Erythroblast (primary cell): Measurements from ENCODE around the gene MAD1L1.
A peak's percentile ranks its signal among the peaks of the same experiment; 100 is the strongest.
"Not testable (repeated sequence)": the region's sequence is repeated elsewhere in the genome, so short reads cannot be mapped to it uniquely, and the experiment has no call there.

Experiments
- DNase-seq, 2 experiments: peaks; one replicate each; lab custom pipeline; 2025; lab: John Stamatoyannopoulos, UW
- GATA1 ChIP-seq: IDR thresholded peaks from 2 replicates; pipeline ENCODE4 v1.6.1; 2011; ENCODE audit warnings: low read depth, mild to moderate bottlenecking, control low read depth, low read length, moderate library complexity
- POLR2A ChIP-seq: IDR thresholded peaks from 2 replicates; pipeline ENCODE4 v1.6.1; 2011; ENCODE audit warnings: mild to moderate bottlenecking, low read length

MAD1L1 gene

DNA sequence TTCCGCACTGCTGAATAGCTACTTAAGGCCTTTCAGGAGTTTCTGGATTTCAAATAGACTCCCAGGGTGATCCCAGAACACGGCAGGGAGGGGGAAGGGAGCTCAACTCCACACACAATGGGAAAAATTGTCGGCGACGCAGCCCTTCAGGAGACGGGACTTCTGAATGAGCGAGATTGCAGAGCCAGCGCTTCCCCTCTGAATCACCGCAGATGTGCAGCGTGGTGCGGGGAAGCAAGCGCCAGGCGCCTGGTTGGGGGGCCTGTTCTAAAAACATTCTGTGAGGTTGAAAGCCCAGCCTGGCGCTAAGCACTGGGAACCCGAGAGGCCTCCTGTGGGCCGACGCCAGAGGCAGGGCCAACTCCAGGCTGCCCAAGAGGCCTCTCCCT lies 163.3 kb downstream of the MAD1L1 start:
- no peak for DNase-seq
- TF ChIP-seq GATA1 (no peak), POLR2A (no peak)

DNA sequence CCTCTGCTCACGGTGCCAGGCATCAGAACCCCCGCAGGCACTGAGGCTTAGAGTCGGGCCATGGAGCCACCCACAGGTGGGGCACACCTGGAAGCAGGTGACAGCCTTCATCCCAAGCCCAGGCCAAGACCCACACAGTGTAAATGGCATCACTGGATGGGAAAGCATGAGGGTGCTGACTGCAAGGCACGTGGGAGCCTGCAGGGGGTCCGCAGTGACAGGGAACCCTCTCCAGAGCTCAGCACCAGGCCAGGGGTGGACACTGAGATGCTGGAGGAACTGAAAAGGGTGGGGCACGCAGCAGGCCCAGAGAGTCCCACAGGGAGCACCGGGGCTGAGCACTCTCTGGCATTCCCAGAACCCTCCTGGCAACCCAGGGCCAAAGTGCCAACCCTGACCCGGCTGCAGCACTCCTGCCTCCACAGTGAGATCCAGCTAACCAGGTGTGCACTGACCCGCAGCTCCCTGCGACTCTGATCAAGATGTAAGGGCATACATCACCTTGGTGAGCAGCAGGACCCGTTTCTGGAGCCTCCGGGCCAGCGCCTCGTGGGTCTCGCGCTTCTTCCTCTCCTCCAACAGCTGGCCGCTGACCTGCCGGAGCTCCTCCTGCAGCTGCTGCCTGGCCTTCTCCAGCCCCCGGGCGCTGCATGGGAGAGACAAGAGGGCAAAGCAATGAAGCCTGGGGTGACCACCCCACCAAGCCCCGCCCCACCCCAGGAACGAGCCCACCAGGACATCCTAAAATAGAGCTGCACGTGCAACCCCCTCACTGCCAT lies 163.9 kb downstream of the MAD1L1 start:
- no peak for TF ChIP-seq GATA1
- no peak for TF ChIP-seq POLR2A
- no peak for DNase-seq

DNA sequence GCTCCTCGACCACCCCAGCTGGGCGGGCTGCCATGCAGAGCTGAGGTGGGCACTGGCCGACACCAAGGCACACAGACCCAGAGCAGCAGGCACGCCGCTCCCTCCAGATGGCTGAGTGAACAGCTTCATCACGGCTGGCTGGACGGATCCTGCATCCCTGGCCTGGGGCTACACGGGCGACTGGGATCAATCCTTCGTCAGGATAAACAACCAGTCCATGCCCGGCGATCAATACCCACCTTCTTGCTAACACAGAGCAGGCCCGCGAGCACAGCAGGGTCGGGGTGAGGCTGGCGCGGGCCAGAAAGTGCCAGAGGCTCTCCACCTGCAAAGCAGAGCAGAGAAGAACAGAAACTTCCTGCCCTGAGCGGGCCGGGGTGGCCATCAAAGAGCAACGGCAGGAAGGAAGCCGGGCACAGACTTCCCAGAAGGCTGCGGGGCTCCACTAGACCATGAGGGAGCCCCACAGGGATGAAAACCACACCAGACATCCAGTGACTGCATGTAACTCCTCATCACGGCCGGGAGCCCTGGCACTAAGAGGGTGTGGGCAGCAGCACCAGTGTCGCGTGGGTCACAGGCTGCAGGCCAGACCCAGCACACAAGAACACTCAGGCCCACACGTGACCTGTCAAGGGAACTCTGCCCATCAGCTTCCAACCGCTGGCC lies 166.4 kb downstream of the MAD1L1 start:
- TF ChIP-seq GATA1 (no peak), POLR2A (no peak)
- DNase-seq = no peak

DNA sequence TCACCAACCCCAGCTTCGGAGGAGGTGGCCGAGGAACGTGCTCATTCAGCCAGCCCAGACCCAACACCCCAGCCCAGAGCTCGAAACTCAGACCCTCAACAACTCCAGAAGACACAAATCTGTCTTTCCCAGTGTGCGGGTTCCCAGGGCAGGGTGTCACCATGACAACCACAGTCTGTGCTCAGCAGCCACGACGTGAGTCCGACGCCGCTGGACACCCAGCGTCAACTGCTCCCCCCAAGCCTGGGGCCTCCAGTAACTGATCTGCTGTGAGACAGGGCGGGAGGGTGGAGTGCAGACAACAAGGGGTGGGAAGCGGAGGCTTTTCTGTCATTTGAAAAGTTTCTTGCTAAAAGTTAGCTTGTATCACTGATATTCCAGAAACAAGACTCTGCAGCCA lies 167.2 kb downstream of the MAD1L1 start:
- no peak for TF ChIP-seq GATA1
- no peak for TF ChIP-seq POLR2A
- DNase-seq = no peak

DNA sequence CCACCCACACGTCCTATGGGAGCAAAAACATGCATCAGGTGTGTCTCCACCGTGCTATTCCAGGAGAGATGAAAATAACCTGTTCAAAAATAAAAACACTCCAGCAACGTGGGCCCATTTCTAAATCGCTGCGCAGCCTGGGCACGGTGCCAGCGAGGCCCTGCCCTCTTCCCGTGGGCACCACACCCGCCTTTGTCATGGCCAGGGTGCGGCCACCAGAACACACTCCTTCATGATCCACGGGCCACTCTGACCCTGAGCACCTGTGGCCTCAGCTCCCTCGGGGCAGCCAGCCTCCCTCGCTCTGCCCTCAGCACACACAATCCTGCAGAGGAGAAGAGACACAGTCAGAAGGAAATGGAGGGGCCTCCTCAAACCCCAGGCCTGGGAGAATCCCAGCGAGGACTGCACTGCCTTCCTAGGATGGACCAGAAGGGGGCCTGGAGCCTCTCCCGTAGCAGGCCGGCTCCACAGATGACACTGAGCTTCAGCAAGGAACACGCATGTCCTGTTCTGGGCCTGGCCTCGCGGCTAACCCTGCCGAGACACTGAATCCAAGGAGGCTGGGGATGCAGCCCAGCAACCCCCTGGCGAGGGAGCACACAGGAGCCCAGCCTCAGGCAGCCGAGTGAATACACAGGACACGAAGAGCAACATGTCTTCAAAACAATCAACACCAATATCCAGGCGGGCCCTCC lies 169.0 kb downstream of the MAD1L1 start:
- peak; percentile 27 to 35 for DNase-seq

DNA sequence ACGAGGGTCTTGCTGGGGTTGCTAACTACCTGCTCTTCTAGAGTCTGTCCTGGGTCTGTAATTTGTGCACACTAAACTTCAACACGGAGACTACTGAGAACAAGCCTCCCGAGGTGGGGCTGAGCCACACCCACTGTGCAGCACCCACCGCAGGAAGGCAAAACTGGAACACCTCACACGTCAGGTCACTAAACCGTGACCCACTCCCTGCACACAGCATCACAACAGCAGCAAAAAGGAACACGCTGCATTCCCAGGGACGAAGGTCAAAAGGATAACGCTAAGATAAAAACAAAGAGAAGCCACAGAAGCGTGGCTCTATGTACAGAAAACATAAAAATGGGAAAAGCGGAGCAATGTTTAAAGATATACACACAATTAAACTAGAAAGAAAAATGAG lies 170.1 kb downstream of the MAD1L1 start:
- TF ChIP-seq GATA1 (no peak), POLR2A (no peak)
- no peak for DNase-seq

More for the DNA sequence above, 169.0 kb downstream of the MAD1L1 start:
- TF ChIP-seq POLR2A (no peak), GATA1 (no peak)

DNA sequence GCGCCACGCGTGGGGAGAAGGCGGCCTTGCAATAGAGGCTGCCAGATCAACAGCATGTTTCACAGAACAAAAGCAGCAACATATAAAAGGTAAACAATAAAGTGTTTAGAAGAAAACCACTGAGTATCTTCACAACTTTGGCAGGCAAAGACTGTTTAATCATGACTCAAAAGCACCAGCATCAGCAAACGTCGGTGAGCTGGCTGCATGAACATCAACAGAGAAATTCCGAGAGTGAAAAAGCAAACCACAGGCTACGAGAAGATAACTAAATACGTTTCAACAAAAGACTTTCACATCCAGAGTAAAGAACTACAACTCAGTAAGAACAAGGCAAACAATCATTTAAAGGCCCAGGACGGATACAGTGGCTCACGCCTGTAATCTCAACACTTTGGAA lies 172.0 kb downstream of the MAD1L1 start:
- TF ChIP-seq POLR2A (no peak), GATA1 (no peak)
- no peak for DNase-seq

DNA sequence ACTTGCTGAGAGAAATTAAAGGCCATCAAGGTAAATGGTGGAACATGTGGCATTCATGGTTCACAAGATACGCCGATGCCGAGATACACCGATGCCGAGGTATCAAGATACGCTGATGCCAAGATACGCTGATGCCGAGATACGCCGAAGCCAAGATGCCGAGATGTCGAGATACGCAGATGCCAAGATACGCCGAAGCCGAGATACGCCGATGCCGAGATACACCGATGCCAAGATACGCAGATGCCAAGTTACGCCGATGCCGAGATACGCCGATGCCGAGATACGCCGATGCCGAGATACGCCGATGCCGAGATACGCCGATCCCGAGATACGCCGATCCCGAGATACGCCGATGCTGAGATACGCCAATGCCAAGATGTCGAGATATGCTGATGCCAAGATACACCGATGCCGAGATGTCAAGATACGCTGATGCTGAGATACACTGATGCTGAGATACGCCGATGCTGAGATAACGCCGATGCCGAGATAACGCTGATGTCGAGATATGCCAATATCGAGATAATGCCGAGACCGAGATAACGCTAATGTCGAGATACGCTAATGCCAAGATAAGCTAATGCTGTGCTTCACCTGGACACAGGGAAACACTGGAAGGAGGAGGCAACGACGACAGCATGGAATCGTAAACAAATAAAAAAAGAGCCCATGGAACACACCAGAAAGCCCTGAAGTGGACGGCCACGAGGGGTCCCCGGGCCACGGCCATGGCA lies 172.6 kb downstream of the MAD1L1 start:
- no peak for TF ChIP-seq GATA1
- TF ChIP-seq POLR2A = no peak
- DNase-seq = peak in 1 of 2 experiments; percentile 13

DNA sequence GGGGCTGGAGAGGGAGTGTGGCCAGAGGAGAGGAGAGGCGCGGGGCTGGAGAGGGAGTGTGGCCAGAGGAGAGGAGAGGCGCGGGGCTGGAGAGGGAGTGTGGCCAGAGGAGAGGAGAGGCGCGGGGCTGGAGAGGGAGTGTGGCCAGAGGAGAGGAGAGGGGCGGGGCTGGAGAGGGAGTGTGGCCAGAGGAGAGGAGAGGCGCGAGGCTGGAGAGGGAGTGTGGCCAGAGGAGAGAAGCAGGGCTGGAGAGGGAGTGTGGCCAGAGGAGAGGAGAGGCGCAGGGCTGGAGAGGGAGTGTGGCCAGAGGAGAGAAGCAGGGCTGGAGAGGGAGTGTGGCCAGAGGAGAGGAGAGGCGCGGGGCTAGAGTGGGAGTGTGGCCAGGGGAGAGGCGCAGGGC lies 174.5 kb downstream of the MAD1L1 start:
- DNase-seq = not testable (repeated sequence)

DNA sequence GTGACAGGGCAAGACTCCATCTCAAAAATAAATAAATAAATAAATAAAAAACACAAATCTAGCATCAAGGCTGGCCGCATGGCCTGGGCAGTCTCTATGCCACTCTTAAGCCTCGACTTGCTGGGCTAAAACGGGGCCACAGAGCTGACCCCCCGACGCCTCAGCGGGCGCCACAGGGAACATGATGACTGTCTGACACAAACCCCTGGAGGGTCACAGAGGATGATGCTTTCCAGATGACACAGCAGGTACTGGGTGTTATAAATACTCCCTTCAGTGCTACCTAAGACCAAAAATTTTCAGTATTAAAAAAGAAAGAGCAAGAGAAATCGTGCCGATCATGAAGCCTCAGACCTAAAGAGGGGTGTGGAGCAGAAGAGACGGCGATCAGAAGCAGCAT lies 176.8 kb downstream of the MAD1L1 start:
- TF ChIP-seq POLR2A (no peak), GATA1 (no peak)
- DNase-seq = no peak

DNA sequence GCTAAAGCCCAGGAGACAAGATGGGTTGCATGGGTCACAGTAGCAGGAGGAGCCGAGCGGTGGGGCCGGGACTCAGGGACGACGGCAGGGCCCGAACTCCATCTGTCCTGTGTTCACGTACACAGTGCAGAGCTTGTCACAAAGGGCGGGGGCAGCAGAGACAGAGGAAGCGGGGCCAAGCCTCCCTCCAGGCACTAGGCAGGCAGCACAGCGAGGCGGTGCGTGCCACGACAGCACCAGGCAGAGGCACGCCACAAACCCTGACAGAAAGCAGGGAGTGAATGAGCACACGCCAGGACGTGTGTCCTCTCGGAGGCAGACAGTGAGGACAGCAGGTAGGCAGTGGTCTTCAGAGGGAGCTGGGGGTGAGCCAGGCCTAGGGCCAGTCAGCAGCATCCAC lies 177.8 kb downstream of the MAD1L1 start:
- no peak for DNase-seq
- no peak for TF ChIP-seq GATA1
- no peak for TF ChIP-seq POLR2A

DNA sequence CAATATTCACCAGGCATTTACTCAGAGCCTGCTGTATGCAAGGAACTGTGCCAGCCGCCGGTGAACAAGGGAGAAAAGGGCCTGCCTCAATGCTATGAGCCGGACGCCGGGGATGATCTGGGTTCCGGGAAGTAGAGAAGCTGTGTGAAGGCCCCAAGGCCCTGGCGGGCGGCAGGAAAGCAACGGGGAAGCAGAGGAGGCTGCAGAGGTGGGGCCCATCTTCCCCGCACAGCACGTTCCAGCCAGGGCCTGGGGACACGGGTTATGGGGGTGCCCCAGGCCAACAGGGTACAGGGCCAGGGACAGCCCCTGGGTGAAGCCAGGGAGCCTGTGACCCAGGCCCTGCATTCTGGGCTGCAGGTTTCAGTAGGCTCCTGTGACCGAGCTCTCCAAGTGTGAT lies 179.3 kb downstream of the MAD1L1 start:
- TF ChIP-seq GATA1 (no peak), POLR2A (no peak)

DNA sequence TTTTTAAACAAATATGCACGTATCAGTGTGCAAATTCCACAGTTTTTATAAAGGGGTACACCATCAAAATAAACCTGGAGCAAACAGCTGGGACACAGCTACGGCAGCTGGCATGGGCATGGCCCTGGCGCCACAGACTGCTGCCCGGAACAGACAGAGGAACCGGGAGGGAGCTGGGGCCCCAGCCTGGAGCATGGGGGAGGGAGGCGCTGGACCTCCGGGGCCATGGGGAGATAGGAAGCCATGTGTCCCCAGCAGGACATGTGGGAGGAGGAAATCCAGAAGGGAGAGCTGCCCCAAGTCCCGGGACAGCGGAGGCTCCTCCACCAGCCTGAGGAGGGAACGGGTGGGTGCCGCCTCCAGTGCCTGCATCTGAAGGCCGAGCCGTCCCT lies 180.1 kb downstream of the MAD1L1 start:
- no peak for DNase-seq
- TF ChIP-seq GATA1 (no peak), POLR2A (no peak)

More for the DNA sequence above, 179.3 kb downstream of the MAD1L1 start:
- no peak for DNase-seq
